Upper lobe of right lung (tissue), 1 donor: Measurements from ENCODE around the gene URB2. TPM values are rescaled to one million over a fixed set of nuclear protein-coding genes. Genes with fewer than 3 reads are reported as not detected.

Experiments
- ATAC-seq: fragments of 200-7000 bp; cut with Tn5 transposase; one replicate; pipeline ENCODE4 v1.9.1; 2020; ENCODE audit warnings: mild to moderate bottlenecking, moderate library complexity
- DNase-seq: peaks from one replicate; pipeline ENCODE4 v3.0.0-alpha.2; 2020
- H3K27ac ChIP-seq: fragments of 200-600 bp; one replicate; pipeline ENCODE4 v1.8.0; 2022
- H3K27me3 ChIP-seq: fragments of 200-600 bp; one replicate; pipeline ENCODE4 v1.8.0; 2022; ENCODE audit warnings: mild to moderate bottlenecking
- H3K36me3 ChIP-seq: fragments of 200-600 bp; one replicate; pipeline ENCODE4 v1.8.0; 2022
- H3K4me1 ChIP-seq: fragments of 200-600 bp; one replicate; pipeline ENCODE4 v1.8.0; 2022
- H3K4me3 ChIP-seq: fragments of 200-600 bp; one replicate; pipeline ENCODE4 v1.8.0; 2022; ENCODE audit warnings: mild to moderate bottlenecking
- H3K9me3 ChIP-seq: fragments of 200-600 bp; one replicate; pipeline ENCODE4 v1.8.0; 2022
- intact Hi-C: fragments of 100-400 bp; cut with DNase I; formaldehyde crosslinking; loops from one replicate; pipeline ENCODE4 v1.11.0; 2022
- total RNA-seq: library from RNA; stranded (reverse); fragmentation: NEBNext Ultra II Directional; extraction: Animal tissue kit (Norgen Biotek cat#: 25700); gene quantifications from one replicate; pipeline ENCODE4 v1.2.1, GENCODE V29; 2021
- TF ChIP-seq, protein P1 (sequence below): fragments of 200-600 bp; IDR thresholded peaks from one replicate; pipeline ENCODE4 v1.8.0; 2022; ENCODE audit warnings: antibody characterized with exemption
- donor health status: DM: no; HTN: yes; CAD: no; lungs with severe emphysema.

The URB2 gene
- total RNA-seq, 1 donor from 2014 or later: 8.4 TPM

DNA sequence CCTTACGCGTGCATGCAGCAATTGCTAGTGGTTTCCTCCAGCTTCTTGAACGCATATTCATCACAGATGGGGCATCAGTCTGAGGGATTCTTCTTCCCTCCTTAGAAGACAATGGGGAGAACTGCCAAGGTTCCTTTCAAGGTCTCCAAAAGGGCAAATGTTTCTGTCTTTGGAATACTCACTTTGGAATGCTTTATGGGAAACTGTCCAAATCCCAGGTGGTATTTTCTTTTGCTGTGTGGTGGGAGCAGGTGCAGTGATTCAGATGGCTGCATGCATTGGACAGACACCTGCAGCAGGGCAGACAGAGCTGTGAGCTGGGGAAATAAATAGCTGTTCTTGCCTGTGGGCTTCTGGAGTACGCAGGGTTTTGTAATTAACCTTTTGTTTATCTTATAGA is 40.5 kb downstream of the URB2 start:
- intact Hi-C loops: loop anchor here (10.0 kb wide), 1 partner anchor 648 kb away; no protein-coding TSS in a partner anchor
- H3K4me1 ChIP-seq: peaks cover 1% of the 10 kb centered on the region
- TF ChIP-seq, protein P1, sequence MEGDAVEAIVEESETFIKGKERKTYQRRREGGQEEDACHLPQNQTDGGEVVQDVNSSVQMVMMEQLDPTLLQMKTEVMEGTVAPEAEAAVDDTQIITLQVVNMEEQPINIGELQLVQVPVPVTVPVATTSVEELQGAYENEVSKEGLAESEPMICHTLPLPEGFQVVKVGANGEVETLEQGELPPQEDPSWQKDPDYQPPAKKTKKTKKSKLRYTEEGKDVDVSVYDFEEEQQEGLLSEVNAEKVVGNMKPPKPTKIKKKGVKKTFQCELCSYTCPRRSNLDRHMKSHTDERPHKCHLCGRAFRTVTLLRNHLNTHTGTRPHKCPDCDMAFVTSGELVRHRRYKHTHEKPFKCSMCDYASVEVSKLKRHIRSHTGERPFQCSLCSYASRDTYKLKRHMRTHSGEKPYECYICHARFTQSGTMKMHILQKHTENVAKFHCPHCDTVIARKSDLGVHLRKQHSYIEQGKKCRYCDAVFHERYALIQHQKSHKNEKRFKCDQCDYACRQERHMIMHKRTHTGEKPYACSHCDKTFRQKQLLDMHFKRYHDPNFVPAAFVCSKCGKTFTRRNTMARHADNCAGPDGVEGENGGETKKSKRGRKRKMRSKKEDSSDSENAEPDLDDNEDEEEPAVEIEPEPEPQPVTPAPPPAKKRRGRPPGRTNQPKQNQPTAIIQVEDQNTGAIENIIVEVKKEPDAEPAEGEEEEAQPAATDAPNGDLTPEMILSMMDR: no peak
- DNase-seq (no peak), ATAC-seq (no peak)
- no peaks in the 10 kb centered on the region for H3K36me3 ChIP-seq
- H3K9me3 ChIP-seq: no peaks in the 10 kb centered on the region
- H3K4me3 ChIP-seq: no peak overlapping the region
- no peaks in the 10 kb centered on the region for H3K27me3 ChIP-seq
- no peak overlapping the region for H3K27ac ChIP-seq

DNA sequence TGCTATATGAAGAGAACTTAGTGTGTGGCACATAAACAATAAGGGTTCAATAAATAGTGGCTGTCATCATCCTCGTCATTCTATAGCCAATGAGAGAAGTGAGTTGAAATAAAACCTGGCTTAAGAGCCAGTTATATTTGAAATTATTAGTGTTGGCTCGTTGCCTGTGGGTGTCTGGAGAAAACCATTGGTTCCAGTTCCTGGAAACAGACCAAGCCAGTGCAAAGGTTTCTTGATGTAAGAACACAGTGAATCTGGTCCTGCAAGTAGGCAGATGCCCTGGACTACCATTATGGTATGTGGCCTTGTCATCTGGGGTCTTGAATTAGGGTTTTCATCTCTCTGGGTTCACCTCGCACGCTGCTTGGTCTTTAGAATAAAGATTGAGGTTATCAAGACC is 43.3 kb downstream of the URB2 start:
- no peaks in the 10 kb centered on the region for H3K36me3 ChIP-seq
- ATAC-seq (no peak), DNase-seq (no peak)
- no peaks in the 10 kb centered on the region for H3K4me1 ChIP-seq
- H3K9me3 ChIP-seq: no peaks in the 10 kb centered on the region
- H3K4me3 ChIP-seq: no peak overlapping the region
- H3K27ac ChIP-seq: no peak overlapping the region
- TF ChIP-seq, protein P1: no peak
- intact Hi-C loops: loop anchor here (10.0 kb wide), 1 partner anchor 645 kb away; no protein-coding TSS in a partner anchor
- H3K27me3 ChIP-seq: no peaks in the 10 kb centered on the region

DNA sequence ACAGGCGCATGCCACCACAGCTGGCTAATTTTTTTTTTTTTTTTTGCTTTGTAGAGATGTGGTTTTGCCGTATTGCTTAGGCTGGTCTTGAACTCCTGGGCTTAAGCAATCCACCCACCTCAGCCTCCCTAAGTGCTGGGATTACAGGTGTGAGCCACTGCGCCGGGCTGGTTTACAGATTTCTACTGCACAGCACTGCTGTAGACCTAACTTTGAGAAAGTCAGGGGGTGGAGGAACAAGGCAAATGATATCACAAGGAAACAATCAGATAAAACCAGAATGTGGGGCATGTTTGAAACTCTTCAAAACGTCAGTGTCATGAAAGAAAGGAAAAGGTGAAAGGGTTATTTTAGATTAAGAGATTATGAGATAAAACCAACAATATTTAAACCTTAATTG is 45.3 kb downstream of the URB2 start:
- Histone ChIP-seq H3K27me3 (no peaks in the 10 kb centered on the region), H3K4me1 (no peaks in the 10 kb centered on the region), H3K27ac (no peak overlapping the region), H3K4me3 (no peak overlapping the region), H3K9me3 (no peaks in the 10 kb centered on the region), H3K36me3 (no peaks in the 10 kb centered on the region)
- ATAC-seq (no peak), DNase-seq (no peak)
- intact Hi-C loops: no loop called here
- TF ChIP-seq, protein P1: no peak

DNA sequence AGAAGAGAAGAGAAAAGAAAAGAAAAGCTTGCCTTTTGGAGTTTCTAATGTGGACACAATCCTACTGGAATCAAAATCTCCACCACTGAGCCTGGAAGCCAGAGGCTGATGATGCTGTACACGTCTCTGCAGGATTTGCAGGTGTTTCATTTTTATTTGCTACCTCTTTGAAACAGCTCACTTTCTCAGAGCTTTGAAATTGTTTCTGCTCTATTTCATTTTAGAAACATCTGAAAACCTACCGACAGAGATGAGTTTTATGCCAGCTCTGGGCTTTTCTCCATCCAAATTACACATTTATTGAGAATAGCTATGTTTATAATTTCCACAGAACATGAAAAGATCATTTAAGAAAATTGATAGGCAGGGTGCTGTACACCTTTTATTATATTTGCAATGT is 46.2 kb downstream of the URB2 start:
- Histone ChIP-seq H3K36me3 (no peaks in the 10 kb centered on the region), H3K9me3 (no peaks in the 10 kb centered on the region), H3K27ac (no peak overlapping the region), H3K4me1 (no peaks in the 10 kb centered on the region), H3K4me3 (no peak overlapping the region), H3K27me3 (no peaks in the 10 kb centered on the region)
- DNase-seq (no peak), ATAC-seq (no peak)
- intact Hi-C loops: no loop called here
- TF ChIP-seq, protein P1: no peak

DNA sequence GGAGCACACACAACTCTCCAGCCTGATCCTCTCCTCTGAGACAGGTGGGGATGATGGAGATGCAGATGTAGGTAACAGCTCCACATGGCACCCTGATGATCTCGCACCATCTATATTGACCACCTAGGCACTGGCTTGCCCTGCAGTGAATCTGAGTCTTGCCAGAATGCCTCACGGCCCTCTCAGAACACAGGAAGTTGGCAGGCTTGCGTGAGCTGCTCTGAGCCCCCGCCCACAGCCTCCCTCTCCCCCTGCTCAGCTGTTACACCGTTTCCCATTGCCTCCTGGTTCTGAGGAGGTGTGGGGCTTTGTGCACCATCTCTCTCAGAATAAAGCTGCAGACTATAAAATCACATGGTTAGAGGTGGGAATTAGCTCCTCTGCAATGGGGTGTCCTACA is 48.0 kb downstream of the URB2 start:
- Histone ChIP-seq H3K27ac (no peak overlapping the region), H3K9me3 (no peaks in the 10 kb centered on the region), H3K4me1 (no peaks in the 10 kb centered on the region), H3K4me3 (no peak overlapping the region), H3K27me3 (no peaks in the 10 kb centered on the region), H3K36me3 (no peaks in the 10 kb centered on the region)
- TF ChIP-seq, protein P1: no peak
- intact Hi-C loops: no loop called here
- ATAC-seq (no peak), DNase-seq (no peak)

DNA sequence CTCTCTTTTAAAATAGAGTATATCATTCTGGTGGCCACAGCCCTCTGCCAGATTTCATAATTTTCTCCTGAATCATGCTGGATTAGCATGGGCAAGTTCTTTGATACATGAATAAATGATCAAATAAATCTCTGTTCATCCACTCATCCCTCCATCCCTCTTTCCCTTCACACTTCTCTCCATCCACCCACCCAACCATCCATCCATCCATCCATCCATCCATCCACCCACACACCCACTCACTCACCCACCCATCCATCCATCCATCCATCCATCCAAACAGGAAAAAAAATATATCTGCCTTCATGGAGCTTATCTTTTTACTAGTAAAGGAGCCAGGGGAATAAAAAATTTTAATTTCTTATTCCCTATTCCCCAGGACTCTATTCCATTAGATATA is 49.3 kb downstream of the URB2 start:
- Histone ChIP-seq H3K36me3 (no peaks in the 10 kb centered on the region), H3K4me3 (no peak overlapping the region), H3K4me1 (no peaks in the 10 kb centered on the region), H3K9me3 (no peaks in the 10 kb centered on the region), H3K27ac (no peak overlapping the region), H3K27me3 (no peaks in the 10 kb centered on the region)
- intact Hi-C loops: no loop called here
- TF ChIP-seq, protein P1: no peak
- ATAC-seq (no peak), DNase-seq (no peak)
